Right lobe of liver (tissue), 6 donors: ENCODE data around the gene SCYGR4. TPM values are rescaled to one million over a fixed set of nuclear protein-coding genes. Genes with fewer than 3 reads are reported as not detected.

ENCODE experiments used
- ATAC-seq, 4 donors: fragments of 200-7000 bp; cut with Tn5 transposase; one replicate each; pipeline ENCODE4 v1.9.1; 2020; ENCODE audit warnings: mild to moderate bottlenecking in 4 of 4, moderate library complexity in 4 of 4
- DNase-seq, 3 donors: peaks; one replicate each; pipeline ENCODE4 v3.0.0-alpha.2; 2020
- H3K27ac ChIP-seq, 3 donors: fragments of 200-600 bp; one replicate each; pipeline ENCODE4 v1.8.0; 2022
- H3K27me3 ChIP-seq, 2 donors: fragments of 200-600 bp; one replicate each; pipeline ENCODE4 v1.8.0; 2022
- H3K36me3 ChIP-seq, 4 donors: fragments of 200-600 bp; sonication (generic) in 1 of 4; one replicate each; pipeline versions ENCODE4 v1.5.1 to v1.8.0; 2017 to 2022; ENCODE audit warnings: control low read depth in 1 of 4
- H3K4me1 ChIP-seq, 4 donors: fragments of 200-600 bp; sonication (generic) in 1 of 4; one replicate each; pipeline versions ENCODE4 v1.5.1 to v1.8.0; 2017 to 2022; ENCODE audit warnings: control low read depth in 1 of 4
- H3K4me3 ChIP-seq, 3 donors: fragments of 200-600 bp; one replicate each; pipeline ENCODE4 v1.8.0; 2022
- H3K9me3 ChIP-seq, 4 donors: fragments of 200-600 bp; sonication (generic) in 1 of 4; one replicate each; pipeline versions ENCODE4 v1.5.1 to v1.8.0; 2017 to 2022; ENCODE audit warnings: control low read depth in 1 of 4
- CTCF ChIP-seq, 4 donors: fragments of 200-600 bp in 3 of 4; fragments of 450-650 bp in 1 of 4; IDR thresholded peaks; one replicate each; pipeline versions ENCODE4 v1.5.1 to v1.8.0; 2016 to 2022; ENCODE audit warnings: antibody characterized with exemption in 4 of 4, mild to moderate bottlenecking in 2 of 4
- POLR2A ChIP-seq: fragments of 450-650 bp; IDR thresholded peaks from one replicate; pipeline ENCODE4 v1.6.1; 2017; ENCODE audit warnings: antibody characterized with exemption, mild to moderate bottlenecking
- WGBS: methylation state at CpG from one replicate; pipeline ENCODE4 v1.1.6; 2018; ENCODE audit warnings: low coverage, low lambda C conversion rate; ENCODE audit not compliant: insufficient coverage; ENCODE audit errors: missing lambda C conversion rate; 5-methylcytosine and 5-hydroxymethylcytosine counted together
- intact Hi-C, 2 donors: fragments of 100-400 bp; cut with DNase I; formaldehyde crosslinking; loops; one replicate each; pipeline versions ENCODE4 v1.11.2 to v1.14.1; 2022
- total RNA-seq, 6 experiments: library from RNA; depleted of rRNA in 2 of 6; stranded (reverse); fragments of >200 nt in 2 of 6; fragmentation: NEBNext Ultra II Directional in 3 of 6; extraction: Animal tissue kit (Norgen Biotek cat#: 25700) in 3 of 6; gene quantifications; one replicate each; pipeline versions ENCODE4 v1.1.0 to v1.2.4, GENCODE V29; 2016 to 2023
- donor health status: DM: no; HTN: yes; CAD: no.
- donor health status: DM: no; HTN: no; CAD: no.
- donor health status: DM: no; HTN: no; CAD: no.
- donor health status: DM: no; HTN: yes; CAD: no.
- donor health status: DM: no; HTN: yes; CAD: no.

SCYGR4 gene
- total RNA-seq, 6 experiments from 2014 or later, result not detected

GRCh38 chr2:227576812-227577211 lies 40.5 kb upstream of the SCYGR4 start:
- Histone ChIP-seq H3K9me3 (no peaks in the 10 kb centered on the region), H3K4me3 (no peak overlapping the region), H3K27me3 (no peaks in the 10 kb centered on the region), H3K36me3 (no peaks in the 10 kb centered on the region), H3K4me1 (no peaks in the 10 kb centered on the region), H3K27ac (no peak overlapping the region)
- ATAC-seq (no peak), DNase-seq (no peak)
- no peak for TF ChIP-seq CTCF (IDR thresholded peaks at IDR 0.05)
- TF ChIP-seq POLR2A, result no peak
- WGBS, result 60% methylated on average over 2 of the region's 2 CpGs
- intact Hi-C loops, result no loop called here

GRCh38 chr2:227577555-227577954 lies 39.7 kb upstream of the SCYGR4 start:
- DNase-seq, result no peak
- no peak overlapping the region for H3K4me3 ChIP-seq
- H3K27ac ChIP-seq, result no peak overlapping the region
- intact Hi-C loops, result no loop called here
- TF ChIP-seq POLR2A (no peak), CTCF (IDR thresholded peaks at IDR 0.05) (no peak)
- H3K4me1 ChIP-seq, result no peaks in the 10 kb centered on the region
- 38% methylated on average over 2 of the region's 2 CpGs for WGBS
- no peaks in the 10 kb centered on the region for H3K27me3 ChIP-seq
- ATAC-seq, result no peak
- H3K9me3 ChIP-seq, result no peaks in the 10 kb centered on the region
- H3K36me3 ChIP-seq, result no peaks in the 10 kb centered on the region

- WGBS, result 60% methylated on average over 2 of the region's 2 CpGs
- Histone ChIP-seq H3K27me3 (no peaks in the 10 kb centered on the region), H3K9me3 (no peaks in the 10 kb centered on the region), H3K4me3 (no peak overlapping the region), H3K4me1 (no peaks in the 10 kb centered on the region), H3K36me3 (no peaks in the 10 kb centered on the region), H3K27ac (no peak overlapping the region)
- DNase-seq (no peak), ATAC-seq (peak in 1 of 4 donors; percentile 49)
- TF ChIP-seq POLR2A (no peak), CTCF (IDR thresholded peaks at IDR 0.05) (peak in 1 of 4 donors; percentile 17)
- intact Hi-C loops, result no loop called here
Observed at GRCh38 chr2:227578642-227579041, 38.7 kb upstream of the SCYGR4 start.

- ATAC-seq (no peak), DNase-seq (no peak)
- intact Hi-C loops, result no loop called here
- 79% methylated on average over 1 of the region's 1 CpG for WGBS
- H3K4me3 ChIP-seq, result no peak overlapping the region
- no peak overlapping the region for H3K27ac ChIP-seq
- no peaks in the 10 kb centered on the region for H3K4me1 ChIP-seq
- no peaks in the 10 kb centered on the region for H3K36me3 ChIP-seq
- H3K9me3 ChIP-seq, result no peaks in the 10 kb centered on the region
- H3K27me3 ChIP-seq, result no peaks in the 10 kb centered on the region
- TF ChIP-seq POLR2A (no peak), CTCF (IDR thresholded peaks at IDR 0.05) (no peak)
Observed at GRCh38 chr2:227579791-227580190, 37.5 kb upstream of the SCYGR4 start.

GRCh38 chr2:227582369-227582768 lies 34.9 kb upstream of the SCYGR4 start:
- Histone ChIP-seq H3K4me3 (no peak overlapping the region), H3K27me3 (no peaks in the 10 kb centered on the region), H3K36me3 (no peaks in the 10 kb centered on the region), H3K4me1 (no peaks in the 10 kb centered on the region), H3K27ac (no peak overlapping the region), H3K9me3 (no peaks in the 10 kb centered on the region)
- intact Hi-C loops, result no loop called here
- no peak for ATAC-seq
- DNase-seq, result no peak
- TF ChIP-seq POLR2A, result no peak
- TF ChIP-seq CTCF (IDR thresholded peaks at IDR 0.05), result no peak
